K562 (cell line): ENCODE measurements around the gene BRINP2. TPM values are rescaled to one million over a fixed set of nuclear protein-coding genes. Genes with fewer than 3 reads are reported as not detected.

Experiments
- ATAC-seq: fragments of 200-7000 bp; cut with Tn5 transposase; 3 replicates; pipeline ENCODE4 v1.9.1; 2020; ENCODE audit warnings: moderate library complexity
- BruUV-seq: library from RNA; stranded (reverse); fragments of 400-500 nt; replicated peaks from 2 replicates; lab custom pipeline; 2021; lab: Mats Ljungman, UMichigan
- CTCF ChIA-PET: fragments of 300-600 bp; formaldehyde crosslinking; extraction: SDS; loops from one replicate; lab custom pipeline; 2021; ENCODE audit warnings: low intra/inter-chr PET ratio; lab: Yijun Ruan, JAX
- POLR2A ChIA-PET: fragments of 300-600, 350-650 bp; sonication (Branson Sonifier 250); formaldehyde crosslinking; extraction: SDS; loops from one replicate; lab custom pipeline; 2021; ENCODE audit warnings: antibody characterized with exemption, inconsistent platforms; lab: Yijun Ruan, JAX
- DNase-seq, 4 experiments: peaks; one replicate each; pipeline versions ENCODE4 v3.0.0 to v3.0.0-alpha.2; 2011 to 2018; ENCODE audit warnings: low spot score in 3 of 4, mixed read lengths in 3 of 4; ENCODE audit errors: extremely low read depth in 1 of 4
- FAIRE-seq: peaks from 2 replicates; lab custom pipeline; 2011; peaks lifted over from hg19 to GRCh38; lab: Jason Lieb, UNC
- H2AFZ ChIP-seq: 2 replicates; pipeline ENCODE4 v1.6.0; 2011; ENCODE audit warnings: low read depth, low read length, control low read depth, inconsistent platforms
- H3K27ac ChIP-seq: fragments of 200-600 bp; 3 replicates; pipeline ENCODE4 v1.8.0; 2011; ENCODE audit warnings: low read depth, mild to moderate bottlenecking, control low read depth, inconsistent platforms, low read length, moderate library complexity, mixed read lengths; ENCODE audit errors: extremely low read depth
- H3K27me3 ChIP-seq, 2 experiments: fragments of 300-600 bp in 1 of 2; 2 replicates in 1 of 2; 3 replicates in 1 of 2; pipeline versions ENCODE4 v1.6.0 to v1.8.0; 2011; ENCODE audit warnings: inconsistent platforms in 2 of 2, low read length in 2 of 2, mild to moderate bottlenecking in 1 of 2, mixed read lengths in 1 of 2, moderate library complexity in 1 of 2; ENCODE audit not compliant: control insufficient read depth in 2 of 2, insufficient read depth in 2 of 2
- H3K36me3 ChIP-seq: fragments of 300-600 bp; 3 replicates; pipeline ENCODE4 v1.8.0; 2011; ENCODE audit warnings: mild to moderate bottlenecking, low read length, inconsistent platforms; ENCODE audit not compliant: control insufficient read depth, insufficient read depth
- H3K4me1 ChIP-seq, 2 experiments: fragments of 200-600 bp in 1 of 2; replicated peaks in 1 of 2; 2 replicates in 1 of 2; 3 replicates in 1 of 2; pipeline versions ENCODE4 v1.5.1 to v1.8.0; 2011; ENCODE audit warnings: inconsistent platforms in 2 of 2, low read length in 2 of 2, mild to moderate bottlenecking in 1 of 2, mixed read lengths in 1 of 2, moderate library complexity in 1 of 2; ENCODE audit not compliant: control insufficient read depth in 2 of 2, insufficient read depth in 2 of 2
- H3K4me2 ChIP-seq: 2 replicates; pipeline ENCODE4 v1.6.1; 2011; ENCODE audit warnings: low read length, control low read depth, inconsistent platforms, mixed read lengths; ENCODE audit not compliant: insufficient read depth
- H3K4me3 ChIP-seq: fragments of 200-600 bp; sonication (generic), shearing (Covaris generic); 2 replicates; pipeline ENCODE4 v1.5.1; 2016; ENCODE audit warnings: control low read depth, inconsistent platforms
- H3K79me2 ChIP-seq: fragments of 200-600 bp; 3 replicates; pipeline ENCODE4 v1.8.0; 2011; ENCODE audit warnings: low read length, inconsistent platforms; ENCODE audit not compliant: control insufficient read depth, insufficient read depth
- H3K9ac ChIP-seq, 2 experiments: 2 replicates each; pipeline versions ENCODE4 v1.6.0 to v1.6.1; 2011; ENCODE audit warnings: low read depth in 2 of 2, low read length in 2 of 2, control low read depth in 1 of 2, inconsistent platforms in 1 of 2, mild to moderate bottlenecking in 1 of 2, mixed read lengths in 1 of 2; ENCODE audit not compliant: insufficient read depth in 1 of 2
- H3K9me1 ChIP-seq: one replicate; pipeline ENCODE4 v1.6.0; 2011; ENCODE audit warnings: inconsistent platforms, mild to moderate bottlenecking, low read length, moderate library complexity; ENCODE audit not compliant: control insufficient read depth, insufficient read depth
- H3K9me3 ChIP-seq: replicated peaks from 2 replicates; pipeline ENCODE4 v1.5.1; 2011; ENCODE audit warnings: low read depth, low read length, inconsistent platforms; ENCODE audit not compliant: control insufficient read depth, insufficient read depth
- H4K20me1 ChIP-seq: replicated peaks from 2 replicates; pipeline ENCODE4 v1.6.1; 2011; ENCODE audit warnings: low read length, inconsistent platforms, mixed read lengths; ENCODE audit not compliant: control insufficient read depth, insufficient read depth
- BMI1 ChIP-seq: fragments of 150-350 bp; IDR thresholded peaks from 2 replicates; pipeline ENCODE4 v1.6.1; 2014; ENCODE audit warnings: low read length
- CBFA2T3 ChIP-seq: fragments of 450-650 bp; IDR thresholded peaks from 2 replicates; pipeline ENCODE4 v1.6.1; 2017
- DIDO1 ChIP-seq: fragments of 450-650 bp; IDR thresholded peaks from 2 replicates; pipeline ENCODE4 v1.6.1; 2016; ENCODE audit warnings: low read depth, missing biosample characterization, missing genetic modification characterization
- GTF2E2 ChIP-seq: fragments of 200-800 bp; sonication (Bioruptor generic); IDR thresholded peaks from 2 replicates; pipeline ENCODE4 v1.6.1; 2016; ENCODE audit warnings: missing genetic modification characterization, missing compliant biosample characterization
- HNRNPH1 ChIP-seq: fragments of 200-400 bp; formaldehyde crosslinking; optimal IDR thresholded peaks from 2 replicates; pipeline ENCODE3; 2017; ENCODE audit warnings: low read depth, mild to moderate bottlenecking, low read length, moderate library complexity
- MAFF ChIP-seq: IDR thresholded peaks from 2 replicates; pipeline ENCODE4 v1.6.1; 2012; ENCODE audit warnings: low read length, improper control_type of control experiment
- NRF1 ChIP-seq, 2 experiments: fragments of 450-650 bp; IDR thresholded peaks in 1 of 2; conservative IDR thresholded peaks in 1 of 2; 2 replicates each; pipeline ENCODE4 v1.6.1; 2014; ENCODE audit warnings: mild to moderate bottlenecking in 2 of 2
- ZNF12 ChIP-seq: sonication (generic); formaldehyde crosslinking; IDR thresholded peaks from 2 replicates; pipeline ENCODE4 v1.4.0; 2020; ENCODE audit warnings: mild to moderate bottlenecking, missing genetic modification reagents
- ZNF224 ChIP-seq: sonication (generic); formaldehyde crosslinking; IDR thresholded peaks from 2 replicates; pipeline ENCODE4 v1.8.0; 2022; ENCODE audit warnings: mild to moderate bottlenecking, missing genetic modification reagents
- WGBS: fragments of 100-300 bp; shearing (Covaris generic); methylation state at CpG from one replicate; pipeline ENCODE4 v1.1.6; 2016; ENCODE audit warnings: low coverage, mixed read lengths; ENCODE audit not compliant: insufficient coverage; ENCODE audit errors: missing lambda C conversion rate; 5-methylcytosine and 5-hydroxymethylcytosine counted together
- in situ Hi-C: fragments of 300-500 bp; cut with MboI; formaldehyde crosslinking; loops from 4 replicates; pipeline ENCODE4 v1.15.0; 2018; ENCODE audit warnings: inconsistent platforms, mixed read lengths
- intact Hi-C: fragments of 100-400 bp; cut with micrococcal nuclease; formaldehyde crosslinking; loops from 2 replicates; pipeline ENCODE4 v1.14.2; 2022
- polyA plus RNA-seq, 8 experiments: library from polyadenylated mRNA; depleted of rRNA in 4 of 8; stranded (reverse) in 5 of 8; unstranded in 3 of 8; fragments of >200 nt; fragmentation: Nextera tagmentation in 2 of 8; fragmentation: Illumina TruSeq in 1 of 8; extraction: Ambion mirVana in 2 of 8; extraction: Trizol in 1 of 8; gene quantifications; 2 replicates each; pipeline versions ENCODE4 v1.2.1 to v1.2.3, GENCODE V29; 2011 to 2014; ENCODE audit warnings: inconsistent platforms in 1 of 8, missing spikeins in 1 of 8
- total RNA-seq, 7 experiments: library from RNA; depleted of rRNA in 6 of 7; stranded (reverse); fragments of >200 nt in 6 of 7; fragmentation: Illumina TruSeq in 2 of 7; extraction: Trizol in 2 of 7; gene quantifications; 2 replicates each; pipeline versions ENCODE4 v1.2.1 to v1.2.3, GENCODE V29; 2011 to 2021; ENCODE audit warnings: low replicate concordance in 1 of 7
- TF ChIP-seq, protein P1 (sequence below): fragments of 450-650 bp; formaldehyde crosslinking; IDR thresholded peaks from 2 replicates; pipeline ENCODE4 v1.4.0; 2022; ENCODE audit warnings: missing genetic modification characterization

The BRINP2 gene
- total and polyA plus RNA-seq, 9 of the 15 experiments (the other 6 are each of a cell fraction or from before 2014, with no cell fraction given): not detected

DNA sequence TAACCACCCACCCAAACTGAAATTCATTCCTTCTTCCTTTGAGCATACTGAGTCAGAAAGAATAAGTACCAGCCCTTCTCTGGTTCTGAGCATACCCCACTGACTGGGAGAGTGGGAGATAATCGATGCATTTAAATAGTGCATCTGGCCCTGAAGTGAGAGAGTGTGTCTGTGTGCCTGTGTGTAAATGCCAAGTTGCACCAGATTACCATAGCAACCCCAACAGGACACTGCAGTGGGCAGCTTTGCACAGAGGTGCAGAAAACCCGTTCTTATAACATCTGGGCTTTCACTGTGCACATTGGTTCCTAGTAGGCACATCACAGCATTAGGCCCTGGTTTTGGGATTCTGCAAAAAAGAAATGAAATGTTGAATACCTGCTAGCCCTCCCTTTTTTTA lies 8.5 kb upstream of the BRINP2 start:
- WGBS: 2% methylated on average over 2 of the region's 2 CpGs
- DNase-seq (no peak), ATAC-seq (no peak), FAIRE-seq (no peak)
- TF ChIP-seq BMI1 (no peak), ZNF224 (CRISPR knock-in tag) (no peak), NRF1 (conservative IDR thresholded peaks at IDR 0.05 in 1 of 2, IDR thresholded peaks at IDR 0.05 in 1 of 2) (no peak), GTF2E2 (tag) (no peak), CBFA2T3 (no peak), DIDO1 (no peak), ZNF12 (CRISPR knock-in tag) (no peak), HNRNPH1 (no peak), MAFF (no peak)
- TF ChIP-seq, protein P1, sequence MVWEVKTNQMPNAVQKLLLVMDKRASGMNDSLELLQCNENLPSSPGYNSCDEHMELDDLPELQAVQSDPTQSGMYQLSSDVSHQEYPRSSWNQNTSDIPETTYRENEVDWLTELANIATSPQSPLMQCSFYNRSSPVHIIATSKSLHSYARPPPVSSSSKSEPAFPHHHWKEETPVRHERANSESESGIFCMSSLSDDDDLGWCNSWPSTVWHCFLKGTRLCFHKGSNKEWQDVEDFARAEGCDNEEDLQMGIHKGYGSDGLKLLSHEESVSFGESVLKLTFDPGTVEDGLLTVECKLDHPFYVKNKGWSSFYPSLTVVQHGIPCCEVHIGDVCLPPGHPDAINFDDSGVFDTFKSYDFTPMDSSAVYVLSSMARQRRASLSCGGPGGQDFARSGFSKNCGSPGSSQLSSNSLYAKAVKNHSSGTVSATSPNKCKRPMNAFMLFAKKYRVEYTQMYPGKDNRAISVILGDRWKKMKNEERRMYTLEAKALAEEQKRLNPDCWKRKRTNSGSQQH (CRISPR knock-in tag): no peak
- no peak overlapping the region for H3K27ac ChIP-seq
- no TSS peak for BruUV-seq
- H3K27me3 ChIP-seq: 0 out of 5 replicates have a peak, but pooled peaks cover 0 to 4% of the 10 kb centered on the region in 2 experiments
- ChIA-PET CTCF (no interaction called here), POLR2A (no interaction called here)
- no peak overlapping the region for H2AFZ ChIP-seq
- H3K4me2 ChIP-seq: no peak overlapping the region
- no peaks in the 10 kb centered on the region for H4K20me1 ChIP-seq
- intact Hi-C loops (no loop called here), in situ Hi-C loops (no loop called here)
- no peaks in the 10 kb centered on the region for H3K36me3 ChIP-seq
- H3K79me2 ChIP-seq: no peaks in the 10 kb centered on the region
- H3K9me1 ChIP-seq: no peaks in the 10 kb centered on the region
- peaks cover 0 to 5% of the 10 kb centered on the region in 2 experiments; a peak in 1 of 5 replicates for H3K4me1 ChIP-seq
- no peaks in the 10 kb centered on the region for H3K9me3 ChIP-seq
- H3K9ac ChIP-seq: no peak overlapping the region
- no peak overlapping the region for H3K4me3 ChIP-seq
